IPS-18c (cell line): Measurements from ENCODE around the gene CYP39A1.

Experiments used
- H3K4me3 ChIP-seq: 2 replicates; pipeline ENCODE4 v1.7.0; 2013; ENCODE audit warnings: low read depth, mild to moderate bottlenecking, low read length, moderate library complexity; ENCODE audit not compliant: insufficient read depth
- H3K9me3 ChIP-seq: one replicate; pipeline ENCODE4 v1.6.1; 2013; ENCODE audit warnings: mild to moderate bottlenecking, low read length, moderate library complexity; ENCODE audit not compliant: control insufficient read depth, insufficient read depth

Gene CYP39A1

DNA sequence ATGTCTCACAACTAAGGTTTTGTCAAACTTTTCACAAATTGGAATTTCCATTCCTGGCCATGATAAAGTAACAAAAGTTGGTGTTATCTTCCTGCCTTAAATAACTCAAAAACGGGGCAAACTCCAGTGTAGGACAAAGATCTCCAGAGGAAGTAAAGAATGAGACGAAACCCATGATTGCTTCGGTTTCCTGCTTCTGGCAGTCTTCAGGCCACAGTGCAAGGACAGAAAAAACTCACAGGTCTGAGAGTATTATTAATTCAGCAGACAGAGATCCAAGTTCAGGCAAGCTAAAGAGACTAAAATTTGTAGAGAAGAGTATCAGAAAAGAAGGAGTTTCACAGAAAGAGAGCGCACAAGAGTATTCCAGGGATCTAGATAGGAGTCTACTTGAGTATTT lies 96.6 kb downstream of the CYP39A1 start:
- Histone ChIP-seq H3K9me3 (no peaks in the 10 kb centered on the region), H3K4me3 (no peak overlapping the region)

DNA sequence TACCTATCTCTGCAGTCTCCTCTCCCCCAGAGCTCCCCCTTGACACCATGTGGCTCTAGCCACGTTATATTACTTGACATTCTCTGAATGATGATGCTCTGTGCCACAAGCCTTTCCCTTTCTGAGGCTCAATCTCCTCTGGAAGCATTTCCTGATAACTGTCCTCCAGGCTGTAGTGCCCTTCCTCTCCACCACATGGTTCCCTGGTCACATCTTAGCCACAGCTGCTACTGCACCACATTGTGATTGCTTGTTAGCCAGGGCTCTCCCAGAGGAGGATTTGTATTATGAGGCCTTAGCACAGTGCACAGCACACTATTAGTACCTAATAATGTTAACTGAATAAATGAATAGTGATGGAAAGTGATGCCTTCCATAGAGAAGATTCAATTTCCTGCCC lies 97.5 kb downstream of the CYP39A1 start:
- H3K9me3 ChIP-seq: no peaks in the 10 kb centered on the region
- H3K4me3 ChIP-seq: no peak overlapping the region

DNA sequence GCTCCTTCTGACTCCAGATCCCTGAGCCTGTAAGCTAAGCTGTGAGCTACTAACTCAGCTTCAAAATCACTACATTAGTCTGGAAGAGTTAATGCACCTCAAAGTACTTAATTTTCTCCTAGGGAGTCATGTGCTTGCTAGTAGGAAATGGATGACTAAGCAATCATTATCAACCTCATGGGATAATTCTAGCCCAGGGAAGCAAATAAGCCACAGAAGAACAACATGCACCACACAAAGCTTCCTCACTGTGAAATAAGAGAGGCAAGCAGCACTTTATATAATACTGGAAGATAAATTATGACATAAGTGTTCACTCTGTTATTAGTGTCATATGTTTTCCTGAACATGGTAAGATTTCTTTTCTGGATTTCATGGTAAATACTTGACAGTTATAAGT lies 103.5 kb downstream of the CYP39A1 start:
- Histone ChIP-seq H3K4me3 (no peak overlapping the region), H3K9me3 (no peaks in the 10 kb centered on the region)

DNA sequence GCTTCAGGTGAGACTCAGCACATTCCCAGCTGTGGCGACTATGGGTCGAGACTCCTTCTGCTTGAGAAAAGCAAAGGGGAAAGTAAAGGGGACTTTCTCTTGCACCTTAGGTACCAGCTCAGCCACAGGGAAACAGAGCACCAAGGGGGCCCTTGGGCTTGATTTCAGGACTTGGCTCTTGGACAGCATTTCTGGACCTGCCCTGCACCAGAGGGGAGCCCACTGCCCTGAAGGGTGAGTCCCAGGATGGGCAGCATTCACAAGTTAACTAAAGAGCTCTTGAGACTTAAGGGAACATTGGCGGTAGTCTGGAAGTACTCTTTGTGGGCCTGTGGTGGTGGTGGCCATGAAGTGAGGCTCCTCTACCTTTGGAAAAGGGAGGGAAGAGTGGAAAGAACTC lies 111.1 kb downstream of the CYP39A1 start:
- Histone ChIP-seq H3K9me3 (no peaks in the 10 kb centered on the region), H3K4me3 (no peak overlapping the region)

DNA sequence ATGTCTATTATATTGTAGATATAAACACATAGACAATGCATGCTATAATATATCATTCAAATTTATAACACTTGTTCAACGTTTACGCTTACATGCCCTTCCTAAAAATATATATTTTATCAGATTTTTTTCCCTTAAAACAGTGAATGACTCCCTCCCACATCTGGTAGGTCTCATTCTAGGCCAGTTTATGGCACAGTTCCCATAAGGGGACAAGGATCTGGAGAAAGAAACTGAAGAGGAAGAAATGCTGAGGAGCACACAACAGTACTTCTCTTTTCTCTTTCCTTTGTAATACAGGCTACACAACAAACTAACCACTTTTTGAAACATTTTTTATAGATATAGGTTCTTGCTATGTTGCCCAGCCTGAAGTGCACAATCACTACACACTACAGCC lies 112.8 kb downstream of the CYP39A1 start:
- H3K4me3 ChIP-seq: no peak overlapping the region
- no peaks in the 10 kb centered on the region for H3K9me3 ChIP-seq

DNA sequence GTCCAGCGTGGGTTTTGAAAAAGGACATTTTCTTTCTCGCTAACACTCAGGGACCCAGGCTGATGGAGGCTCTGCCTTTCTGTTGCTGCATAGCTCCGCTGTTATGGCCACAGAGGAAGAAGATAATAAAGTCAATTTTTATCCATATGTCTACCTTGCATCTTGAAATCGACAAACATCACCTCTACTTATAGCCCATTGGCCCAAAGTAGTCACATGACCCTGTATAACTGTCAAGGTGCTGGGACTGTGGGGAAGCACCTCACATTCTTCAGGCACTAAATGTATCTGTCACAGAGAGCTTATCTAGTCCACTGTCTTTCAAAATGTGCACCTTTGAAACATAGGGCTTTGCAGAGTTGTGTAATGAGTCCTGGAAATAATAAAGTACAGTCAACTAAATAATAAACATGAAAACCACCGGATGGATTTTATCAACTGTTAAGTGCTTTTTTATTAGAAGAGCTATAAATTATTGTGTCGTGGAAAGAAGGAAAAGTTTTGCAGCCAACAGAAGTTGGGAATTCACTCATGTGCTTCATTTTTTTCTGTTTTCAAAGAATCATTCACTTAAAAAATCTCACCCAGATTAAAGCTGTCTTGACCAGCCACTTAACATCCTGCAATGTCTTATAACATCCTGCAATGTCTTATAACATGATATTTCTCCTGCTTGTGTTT lies 113.7 kb downstream of the CYP39A1 start:
- Histone ChIP-seq H3K9me3 (no peaks in the 10 kb centered on the region), H3K4me3 (no peak overlapping the region)

DNA sequence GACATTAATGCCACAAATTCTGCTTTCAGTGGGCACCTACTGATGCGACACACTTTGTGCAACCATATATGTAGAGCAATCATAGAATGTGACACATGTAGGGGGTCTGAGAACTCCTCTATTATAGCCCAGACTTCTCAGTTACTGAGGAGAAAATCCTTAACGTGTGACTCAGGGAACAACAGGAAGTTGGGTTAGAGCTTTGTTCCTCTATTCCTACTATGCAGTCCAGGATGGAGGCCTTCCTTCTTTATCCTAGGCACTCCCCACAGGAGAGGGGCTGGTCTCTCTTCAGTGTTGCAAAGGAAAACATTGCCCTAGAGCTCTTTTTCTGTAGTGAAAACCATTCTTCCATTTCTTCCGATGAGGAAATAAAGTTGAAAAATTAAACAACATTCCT lies 121.7 kb downstream of the CYP39A1 start:
- Histone ChIP-seq H3K9me3 (no peaks in the 10 kb centered on the region), H3K4me3 (no peak overlapping the region)

DNA sequence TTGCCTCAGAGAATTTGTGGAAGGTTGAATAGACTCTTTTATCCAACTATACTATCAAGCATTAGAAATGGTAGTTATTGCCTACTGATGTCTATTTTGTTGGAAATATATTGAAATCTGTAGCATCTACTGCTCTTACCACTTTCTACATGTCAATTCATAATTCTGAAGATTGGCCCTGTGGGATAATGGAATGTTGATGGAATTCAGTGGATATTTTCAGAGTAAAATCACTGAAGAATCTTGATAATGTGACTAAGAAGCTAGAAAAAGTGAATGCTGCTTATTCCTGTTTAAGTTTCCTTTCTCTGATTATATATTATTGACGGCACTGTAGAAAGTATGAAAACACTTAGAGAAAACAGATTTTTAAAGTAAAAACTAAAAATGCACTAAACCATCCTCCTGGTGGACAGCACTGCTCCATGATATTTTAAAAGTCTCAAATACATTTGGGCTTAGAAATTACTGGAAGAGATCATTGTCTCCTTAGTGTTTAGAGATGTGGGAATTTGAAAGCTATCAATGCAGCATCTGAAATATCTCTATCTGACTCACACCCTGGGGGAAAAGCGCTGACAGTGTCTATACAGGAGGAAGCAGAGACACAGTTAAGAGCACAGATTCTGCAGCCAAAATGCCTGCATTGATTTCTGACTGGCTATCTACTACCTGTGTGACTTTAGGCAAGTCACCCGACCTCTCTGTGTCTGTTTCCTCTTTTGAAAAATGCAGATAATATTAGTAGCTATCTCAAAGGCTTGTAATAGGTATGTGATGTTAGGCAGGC lies 123.5 kb downstream of the CYP39A1 start:
- H3K4me3 ChIP-seq: no peak overlapping the region
- no peaks in the 10 kb centered on the region for H3K9me3 ChIP-seq

DNA sequence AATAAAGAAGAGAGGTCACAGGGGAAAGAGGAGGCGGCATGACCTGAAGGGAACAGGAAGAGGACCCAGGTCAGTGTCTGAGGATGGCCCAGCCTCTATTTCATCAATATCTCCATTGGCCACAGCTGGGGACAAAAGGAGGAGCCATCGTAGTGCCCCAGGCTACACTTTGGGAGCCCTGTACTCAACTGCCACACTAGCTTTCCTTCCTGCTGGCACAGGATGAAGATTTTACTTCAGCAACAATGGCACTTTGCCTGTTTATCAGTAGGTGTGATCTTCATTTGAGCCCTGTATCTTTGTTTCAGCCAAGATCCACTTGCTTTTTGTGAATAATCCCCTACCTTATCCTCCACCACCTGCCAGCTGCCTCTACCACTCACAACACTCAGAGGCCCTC lies 126.0 kb downstream of the CYP39A1 start:
- H3K4me3 ChIP-seq: no peak overlapping the region
- no peaks in the 10 kb centered on the region for H3K9me3 ChIP-seq

DNA sequence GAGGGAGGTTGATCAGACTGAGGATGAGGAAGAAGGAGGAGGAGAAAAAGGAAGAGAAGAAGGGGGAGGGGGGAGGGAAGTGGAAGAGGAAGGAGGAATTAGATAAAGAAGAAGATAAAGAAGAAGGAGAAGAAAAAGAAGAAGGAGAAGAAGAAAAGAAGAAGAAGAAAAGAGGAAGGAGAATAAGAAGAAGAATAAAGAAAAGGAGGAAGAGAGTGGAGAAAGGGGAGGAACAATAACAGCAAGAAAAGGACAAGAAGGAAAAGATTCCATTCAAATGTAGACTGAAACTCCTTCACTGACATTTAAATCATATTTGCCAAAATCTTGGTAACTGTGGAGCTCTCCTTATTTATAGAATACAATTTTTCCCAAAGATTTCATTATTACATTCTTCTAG lies 127.0 kb downstream of the CYP39A1 start:
- Histone ChIP-seq H3K9me3 (no peaks in the 10 kb centered on the region), H3K4me3 (no peak overlapping the region)

DNA sequence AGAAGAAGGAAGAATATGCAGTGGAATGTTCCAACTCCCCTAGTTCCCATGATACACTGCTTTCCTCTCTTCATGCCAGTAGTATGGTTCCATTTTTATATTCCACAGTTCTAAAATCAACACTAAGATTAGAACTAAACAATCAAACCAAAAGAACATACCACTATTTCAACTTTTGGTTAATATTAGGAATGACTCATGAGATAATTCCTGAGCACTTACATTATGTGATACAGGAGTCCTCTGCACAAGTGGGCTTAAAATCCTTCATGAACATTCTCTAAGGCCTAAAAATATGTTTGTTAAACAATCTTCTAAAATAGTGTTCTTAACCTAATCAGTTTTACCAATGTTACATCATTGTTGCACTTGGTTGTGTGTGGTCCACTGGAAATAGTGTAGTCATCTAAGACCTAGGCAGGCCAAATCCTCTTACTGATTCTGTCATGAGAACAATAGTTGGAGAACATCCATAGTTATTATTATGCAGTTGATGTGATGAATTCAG lies 131.1 kb downstream of the CYP39A1 start:
- Histone ChIP-seq H3K4me3 (no peak overlapping the region), H3K9me3 (no peaks in the 10 kb centered on the region)

DNA sequence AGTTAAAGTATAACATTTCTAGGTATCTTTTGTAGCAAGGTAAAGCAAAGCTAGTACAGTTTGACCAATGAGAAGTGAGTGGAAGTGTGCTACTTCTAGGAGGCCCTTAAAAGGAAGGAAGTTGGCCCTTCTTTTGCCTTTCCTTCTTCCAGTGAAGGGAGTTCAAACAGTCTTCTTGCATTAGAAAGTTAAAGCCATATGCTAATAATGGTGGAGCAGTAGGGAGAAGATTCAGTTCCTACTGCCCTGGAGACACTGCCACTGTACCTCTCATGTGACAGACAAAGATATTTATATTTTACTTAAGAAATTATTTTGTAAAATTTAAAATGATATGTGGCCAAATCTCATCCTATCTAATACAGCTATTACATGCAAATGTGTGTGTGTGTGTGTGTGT lies 135.4 kb downstream of the CYP39A1 start:
- no peak overlapping the region for H3K4me3 ChIP-seq

DNA sequence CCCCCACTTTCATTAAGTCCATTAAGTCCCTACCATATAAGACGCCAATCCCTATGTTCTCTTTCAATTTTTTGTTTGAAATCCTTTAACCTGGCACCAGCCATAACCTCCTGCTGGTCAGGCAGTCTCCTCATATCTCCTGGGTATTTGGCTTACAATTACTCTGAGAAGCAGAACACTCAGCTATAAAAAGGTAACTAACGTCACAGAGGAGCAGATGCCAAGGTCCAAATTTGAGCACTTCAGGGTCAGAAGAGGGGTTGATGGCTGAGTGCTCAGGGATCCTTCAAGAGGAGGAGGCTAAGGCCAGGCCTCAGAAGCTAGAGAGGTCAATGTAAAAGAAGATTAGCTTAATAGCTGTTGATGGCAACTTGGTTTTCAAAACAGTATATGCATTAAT lies 139.1 kb downstream of the CYP39A1 start:
- Histone ChIP-seq H3K4me3 (no peak overlapping the region), H3K9me3 (no peaks in the 10 kb centered on the region)

More for the DNA sequence above, 135.4 kb downstream of the CYP39A1 start:
- no peaks in the 10 kb centered on the region for H3K9me3 ChIP-seq

DNA sequence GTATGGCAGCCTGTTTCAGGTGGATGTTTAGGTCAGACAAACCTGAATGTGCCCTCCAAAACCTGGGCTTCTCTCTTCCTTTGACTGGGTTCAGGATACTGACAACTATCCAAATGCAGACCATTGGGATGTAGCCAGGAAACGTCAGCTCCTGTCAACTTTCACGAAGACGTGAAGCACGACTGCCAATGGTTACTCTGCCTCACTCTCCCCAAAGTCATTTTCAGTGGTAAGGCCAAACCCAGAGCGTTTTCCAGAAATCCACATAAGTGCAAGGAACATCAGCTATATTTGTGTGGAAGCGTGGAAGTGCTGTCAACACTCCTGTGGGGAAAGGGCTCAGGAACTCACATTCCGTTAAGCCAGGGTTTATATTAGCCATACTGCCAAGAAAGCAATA lies 141.3 kb downstream of the CYP39A1 start:
- no peak overlapping the region for H3K4me3 ChIP-seq
- no peaks in the 10 kb centered on the region for H3K9me3 ChIP-seq

DNA sequence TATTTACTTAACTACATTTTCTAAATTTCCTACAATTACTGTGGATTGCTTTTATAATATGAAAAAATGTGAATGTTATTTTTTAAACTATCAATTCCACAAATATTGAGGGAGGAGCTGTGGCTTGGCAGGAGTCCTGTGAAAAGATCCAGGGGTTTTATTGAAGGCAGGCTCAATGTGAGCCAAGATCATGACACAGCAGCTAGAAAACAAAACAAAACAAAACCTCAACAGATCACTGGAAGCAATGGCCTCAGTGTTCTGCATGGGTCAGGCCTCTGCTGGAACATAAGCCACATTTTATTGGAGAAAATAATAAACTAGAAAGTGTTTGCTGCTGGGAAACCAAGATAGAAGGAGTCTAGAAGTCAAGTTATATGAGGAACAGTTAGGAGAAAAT lies 142.0 kb downstream of the CYP39A1 start:
- Histone ChIP-seq H3K9me3 (no peaks in the 10 kb centered on the region), H3K4me3 (no peak overlapping the region)

DNA sequence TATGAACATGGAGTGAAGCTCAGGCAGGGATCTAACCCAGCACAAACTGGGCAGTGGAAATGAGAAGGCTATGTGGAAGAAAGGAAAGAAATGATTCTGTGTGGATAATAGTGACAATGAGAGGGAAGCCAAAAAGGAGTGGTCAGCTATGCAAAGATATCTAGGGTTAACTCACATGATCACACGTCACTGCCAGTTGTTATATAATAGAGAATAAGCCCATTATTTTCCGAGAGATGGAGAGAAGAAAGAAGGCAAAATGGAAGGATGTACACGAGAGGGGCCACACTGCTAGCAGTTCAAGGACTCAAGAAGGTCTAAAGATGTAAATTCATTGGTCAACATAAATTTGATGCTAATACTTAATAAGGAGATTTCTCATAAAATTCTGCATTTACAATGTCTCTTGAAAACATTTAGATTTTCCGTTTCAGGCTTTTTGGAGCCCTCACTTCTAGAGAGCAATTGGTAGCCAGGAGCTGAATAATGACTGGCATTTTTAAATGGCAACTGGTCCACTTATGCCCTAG lies 142.6 kb downstream of the CYP39A1 start:
- Histone ChIP-seq H3K4me3 (no peak overlapping the region), H3K9me3 (no peaks in the 10 kb centered on the region)

DNA sequence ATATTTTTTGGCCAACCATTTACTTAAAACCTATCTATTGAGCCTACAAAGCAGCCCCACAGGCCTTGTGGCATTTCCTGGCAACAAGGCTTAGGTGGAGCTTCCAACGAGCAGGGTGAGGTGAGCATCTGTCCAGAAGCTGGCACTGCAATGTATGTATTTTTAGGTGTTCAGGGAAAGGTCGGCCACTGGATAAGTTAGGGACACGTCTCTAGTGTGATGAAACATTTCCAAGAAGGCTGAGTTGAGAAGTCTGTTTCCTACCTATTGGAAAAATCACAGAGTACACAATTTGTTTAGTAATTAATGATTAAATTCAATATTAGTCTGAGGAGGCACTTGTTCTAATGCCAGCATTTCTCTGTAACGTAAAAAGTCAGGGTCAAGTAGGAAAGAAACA lies 143.6 kb downstream of the CYP39A1 start:
- H3K9me3 ChIP-seq: no peaks in the 10 kb centered on the region

DNA sequence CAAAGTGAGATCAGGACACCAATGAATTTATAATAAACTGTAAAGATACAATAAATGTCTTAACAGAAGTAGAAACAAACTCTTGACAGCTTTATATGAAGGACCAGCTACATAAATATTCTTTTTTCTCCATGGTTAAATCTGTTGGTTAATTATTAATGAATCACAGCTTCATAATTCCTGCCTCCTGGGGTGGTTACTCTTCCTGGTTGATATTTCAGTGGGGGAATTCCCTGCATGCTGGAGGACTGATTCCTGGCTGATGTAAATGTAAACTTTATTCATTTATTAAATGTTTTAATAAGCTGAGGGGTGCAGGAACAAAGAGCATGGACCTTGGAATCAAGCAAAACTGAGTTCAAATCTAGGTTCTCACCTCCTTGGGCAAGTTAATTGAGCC lies 145.2 kb downstream of the CYP39A1 start:
- no peak overlapping the region for H3K4me3 ChIP-seq
- H3K9me3 ChIP-seq: no peaks in the 10 kb centered on the region

More for the DNA sequence above, 143.6 kb downstream of the CYP39A1 start:
- no peak overlapping the region for H3K4me3 ChIP-seq
